Right kidney (tissue), 1 donor: ENCODE results near the gene LYPD6.

Experiments used
- DNase-seq: peaks from one replicate; pipeline ENCODE4 v3.0.0-alpha.2; 2016

The LYPD6 gene

DNA sequence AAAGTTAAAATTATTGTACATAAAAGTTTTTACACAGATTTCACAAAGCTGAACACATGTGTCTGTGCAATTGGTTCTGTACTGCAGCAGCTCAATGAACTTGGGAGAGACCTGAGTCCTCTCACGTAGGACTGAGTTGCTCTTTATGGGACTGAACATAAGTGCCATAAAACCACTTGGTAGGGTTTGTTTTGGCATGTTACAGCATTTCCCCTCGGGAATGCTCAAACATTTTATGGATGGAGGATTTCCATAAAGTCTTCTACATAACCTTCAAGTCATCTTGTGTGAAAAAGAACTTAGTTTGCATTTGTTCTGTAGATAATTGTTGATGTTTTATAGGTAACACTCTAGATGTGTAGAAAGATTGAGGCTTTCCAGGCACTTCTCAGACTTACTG, 15.9 kb downstream of the LYPD6 start:
- DNase-seq, result no peak

DNA sequence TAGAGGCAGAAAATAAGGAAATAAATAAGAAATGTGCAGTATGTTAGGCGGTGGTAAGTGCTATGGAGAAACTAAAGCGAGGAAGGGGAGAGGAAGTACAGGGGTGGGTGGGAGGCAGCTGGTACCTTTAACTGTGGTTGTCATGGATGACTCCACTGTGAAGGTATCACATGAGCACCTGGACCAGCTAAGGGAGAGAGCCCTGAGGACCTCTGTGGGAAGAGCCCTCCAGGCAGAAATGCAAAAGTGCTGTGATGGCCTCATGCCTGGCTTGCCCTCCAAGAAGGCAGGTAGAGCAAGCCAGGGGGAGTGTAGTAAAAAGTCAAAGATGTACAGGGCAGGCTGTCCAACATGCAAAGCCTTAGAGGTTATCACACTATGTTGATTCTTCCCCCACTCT, 17.9 kb downstream of the LYPD6 start:
- no peak for DNase-seq

DNA sequence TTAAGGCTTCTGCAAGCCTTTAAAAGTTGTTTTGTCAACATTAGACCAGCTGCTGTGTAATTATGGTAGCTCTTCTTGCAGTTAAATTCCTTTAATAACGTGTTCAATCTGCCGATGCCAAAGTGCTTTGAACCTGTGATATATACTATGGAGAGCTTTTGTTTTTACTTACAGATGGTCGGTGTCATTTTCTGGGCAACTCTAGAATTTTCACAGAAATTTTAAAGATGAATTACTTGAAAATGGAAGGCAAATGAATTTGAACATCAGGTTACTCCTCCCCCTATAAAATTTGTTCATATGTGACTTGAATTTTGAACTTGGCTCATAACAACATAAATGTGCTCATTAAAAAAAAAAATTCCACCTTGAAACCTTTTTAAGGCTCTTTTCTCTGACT, 23.0 kb downstream of the LYPD6 start:
- DNase-seq, result no peak

DNA sequence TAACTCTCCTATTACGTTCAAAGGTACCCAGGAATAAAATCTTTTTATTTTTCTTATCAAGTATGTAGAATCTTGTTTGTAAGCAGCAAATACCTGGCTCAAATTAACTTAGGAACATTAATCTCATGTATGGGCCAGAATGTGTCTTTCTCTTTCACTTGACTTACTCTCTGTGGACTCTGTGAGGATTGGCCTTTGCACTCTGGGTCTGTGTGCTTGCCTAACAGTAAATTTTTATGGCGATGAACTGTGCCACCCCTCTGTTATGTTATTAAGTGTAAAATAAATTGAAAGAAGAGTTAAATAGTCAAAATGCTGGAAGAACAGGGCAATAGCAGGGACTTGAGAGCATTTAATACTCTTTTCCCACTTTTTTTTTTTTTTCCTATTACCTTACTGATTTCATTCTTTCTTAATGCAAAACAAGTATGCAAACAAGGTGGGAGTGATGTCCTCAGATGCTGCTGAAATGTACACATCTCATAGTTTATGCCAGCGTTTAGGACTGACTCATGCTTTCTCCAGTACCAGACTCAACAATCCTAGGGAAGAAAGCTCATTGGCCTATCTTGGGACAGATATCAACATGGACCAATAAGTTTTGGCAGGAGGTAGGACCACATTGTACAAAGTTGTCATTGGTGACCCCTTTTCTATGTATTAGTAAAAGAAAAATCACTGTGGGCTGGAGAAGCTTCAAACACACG, 25.5 kb downstream of the LYPD6 start:
- DNase-seq, result no peak

DNA sequence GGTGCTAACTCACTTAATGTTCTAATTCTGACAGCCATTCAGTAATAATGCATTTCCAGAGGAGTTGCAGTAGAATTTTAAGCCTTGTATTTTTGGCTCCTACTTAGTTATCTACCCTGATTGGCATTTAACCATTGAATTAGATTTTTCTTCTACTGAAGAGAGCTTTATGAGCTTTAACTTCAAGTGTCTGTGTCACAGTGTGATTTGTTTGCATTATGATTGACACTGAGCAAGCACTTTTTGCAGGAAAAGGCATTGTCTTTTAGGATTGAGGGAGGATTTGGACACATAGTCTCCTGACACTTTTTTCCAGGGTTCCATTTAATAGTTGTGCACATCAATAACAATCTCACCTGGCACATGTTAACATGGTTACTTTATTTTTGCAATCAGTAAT, 26.7 kb downstream of the LYPD6 start:
- DNase-seq, result no peak

DNA sequence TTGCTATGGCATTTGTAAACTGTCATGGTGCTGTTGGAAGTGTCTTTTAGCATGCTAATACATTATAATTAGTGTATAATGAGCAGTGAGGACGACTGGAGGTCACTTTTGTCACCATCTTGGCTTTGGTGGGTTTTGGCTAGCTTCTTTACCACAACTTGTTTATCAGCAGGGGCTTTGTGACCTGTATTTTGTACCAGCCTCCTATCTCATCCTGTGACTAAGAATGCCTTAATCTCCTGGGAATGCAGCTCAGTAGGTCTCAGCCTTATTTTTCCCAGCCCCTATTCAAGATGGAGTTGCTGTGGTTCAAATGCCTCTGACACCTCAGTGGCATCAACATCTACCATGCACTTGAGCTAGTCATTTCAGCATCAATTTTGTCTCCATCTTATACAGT, 29.7 kb downstream of the LYPD6 start:
- no peak for DNase-seq

DNA sequence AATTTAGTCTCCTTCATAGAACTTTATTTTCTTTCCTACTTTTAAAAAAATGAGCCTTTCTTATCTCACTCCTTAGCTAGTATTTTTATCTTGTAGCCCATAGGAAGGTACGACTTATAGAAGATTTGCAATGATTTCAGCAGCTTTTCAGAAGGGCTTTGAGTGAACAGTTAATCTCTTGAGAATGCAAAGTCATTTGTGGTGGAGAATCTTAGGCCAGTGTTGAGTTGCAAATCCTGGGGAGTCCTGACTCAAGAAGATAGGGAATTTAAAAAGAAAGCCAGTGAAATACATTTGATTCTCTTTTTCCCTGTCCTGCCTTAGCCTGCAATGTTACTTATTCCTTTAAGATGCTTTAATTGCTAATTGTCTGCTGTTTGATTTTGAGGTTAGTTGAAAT, 33.6 kb downstream of the LYPD6 start:
- DNase-seq, result no peak

DNA sequence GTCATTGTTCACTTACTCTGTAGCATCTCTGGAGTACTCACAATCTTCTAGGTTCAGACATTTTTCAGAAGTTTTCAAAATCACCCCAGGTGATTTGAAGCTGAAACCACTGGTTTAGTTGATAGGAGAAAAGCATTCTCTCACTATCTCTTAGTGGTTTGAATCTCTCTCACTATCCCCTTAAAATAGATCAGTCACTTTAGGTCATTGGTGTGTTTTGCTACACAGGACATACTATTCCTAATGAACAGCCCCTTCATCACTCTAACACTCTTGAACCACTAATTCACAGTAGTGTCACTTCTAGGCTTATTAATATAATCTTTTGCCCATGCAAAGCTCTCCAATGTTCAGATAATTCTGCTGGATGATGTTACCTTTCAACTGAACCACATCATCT, 34.5 kb downstream of the LYPD6 start:
- no peak for DNase-seq

DNA sequence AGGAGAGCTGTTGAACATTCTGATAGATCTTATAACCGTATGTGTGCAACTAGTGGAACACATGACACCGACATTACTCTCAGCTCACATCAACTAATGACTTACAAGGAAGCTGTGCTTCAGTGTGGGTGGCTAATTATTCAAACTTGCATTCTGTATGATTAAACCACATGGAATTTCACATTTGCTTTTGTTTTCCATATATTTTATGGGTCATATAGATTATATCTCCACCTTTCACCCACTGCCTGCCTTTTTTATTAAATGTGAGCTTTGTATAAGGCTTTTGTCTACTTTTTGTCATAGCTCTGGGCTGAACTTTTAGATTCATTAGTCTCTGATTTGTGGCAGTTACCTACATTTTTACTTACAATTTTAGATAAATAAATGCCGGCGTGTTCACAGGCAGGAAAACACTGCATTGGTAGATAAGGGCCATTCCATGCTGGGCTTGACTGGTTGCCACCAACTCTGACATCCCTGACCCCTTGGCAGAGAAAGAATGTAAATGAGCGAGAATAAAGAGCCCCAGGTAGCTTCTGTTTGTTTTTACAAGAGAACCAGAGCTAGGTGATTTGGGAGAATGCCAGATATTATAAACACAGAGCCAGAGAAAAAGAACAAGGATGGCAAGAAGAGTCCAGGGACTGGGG, 35.7 kb downstream of the LYPD6 start:
- peak; percentile 9 for DNase-seq

DNA sequence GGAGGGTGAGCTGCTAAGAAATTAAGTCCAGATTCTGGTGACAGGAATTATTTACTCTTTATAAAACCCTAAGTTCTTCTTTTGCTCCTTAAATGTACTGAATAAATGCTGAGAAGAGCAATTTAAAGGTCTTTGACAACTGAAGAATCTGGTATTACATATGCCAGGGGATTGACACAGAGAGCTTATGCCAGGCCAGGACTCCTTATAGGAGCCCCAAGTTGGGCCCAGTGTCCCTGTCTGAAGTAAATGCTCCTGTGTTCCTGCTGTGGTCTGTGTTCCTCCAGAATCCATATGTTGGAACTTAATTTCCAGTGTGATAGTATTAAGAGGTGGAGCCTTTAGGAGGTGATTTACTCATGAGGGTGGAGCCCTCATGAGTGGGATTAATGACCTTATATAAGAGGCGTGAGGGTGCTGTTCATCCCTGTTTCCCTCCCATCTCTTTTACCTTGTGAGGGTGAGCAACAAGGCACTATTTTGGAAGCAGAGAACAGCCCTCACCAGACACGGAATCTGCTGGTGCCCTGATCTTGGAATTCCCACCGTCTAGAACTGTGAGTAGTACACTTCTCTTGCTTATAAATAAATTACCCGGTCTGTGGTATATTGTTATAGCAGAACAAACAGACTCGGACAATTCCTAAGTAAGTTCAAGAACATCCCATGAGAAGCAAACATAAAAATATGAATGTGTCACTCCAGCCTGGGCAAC, 39.8 kb downstream of the LYPD6 start:
- DNase-seq, result no peak

DNA sequence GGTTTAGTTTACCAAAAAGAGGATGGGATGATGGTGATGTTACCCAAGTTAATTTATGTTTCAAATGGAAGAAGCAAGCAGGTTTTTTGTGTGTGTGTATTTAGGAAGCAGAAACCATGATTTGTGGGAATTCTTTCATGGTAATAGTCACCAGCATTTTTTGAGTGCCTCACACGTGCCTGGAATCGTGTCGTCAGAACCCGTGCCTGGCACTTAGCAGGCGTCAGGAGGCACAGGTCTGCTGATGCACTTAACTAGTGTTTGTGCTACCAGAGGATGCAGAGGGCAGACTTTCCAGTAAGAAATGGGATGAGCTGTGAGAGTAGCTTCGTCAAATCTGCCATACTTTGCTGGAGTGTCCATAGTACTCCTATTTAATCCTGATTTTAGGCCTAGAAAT, 41.1 kb downstream of the LYPD6 start:
- DNase-seq, result no peak

DNA sequence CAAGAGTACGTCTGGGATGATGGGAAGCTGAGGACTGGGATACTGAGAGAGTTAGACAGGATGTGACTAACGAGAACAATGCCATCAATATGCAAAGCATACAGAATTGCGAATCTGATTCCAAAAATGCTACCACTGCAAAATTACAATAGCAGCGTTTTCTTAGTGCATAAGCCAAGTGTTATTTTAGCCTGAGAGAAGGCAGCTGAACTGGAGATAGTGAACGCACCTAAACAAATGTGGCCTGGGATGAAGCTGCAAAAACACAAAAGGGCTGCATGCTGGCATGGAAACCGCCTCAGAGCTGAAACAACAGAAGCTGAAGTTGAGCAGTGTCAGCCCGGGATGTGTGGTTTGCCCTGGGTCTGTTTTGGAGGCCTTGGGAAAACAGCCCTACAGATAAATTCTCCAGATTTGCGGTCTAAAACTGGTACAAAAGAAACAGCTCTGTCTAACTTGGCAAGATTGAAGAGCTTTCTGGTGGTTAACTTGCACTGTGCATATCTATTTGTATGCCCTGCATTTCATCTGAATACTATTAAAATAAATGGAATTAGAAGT, 45.5 kb downstream of the LYPD6 start:
- DNase-seq, result no peak

DNA sequence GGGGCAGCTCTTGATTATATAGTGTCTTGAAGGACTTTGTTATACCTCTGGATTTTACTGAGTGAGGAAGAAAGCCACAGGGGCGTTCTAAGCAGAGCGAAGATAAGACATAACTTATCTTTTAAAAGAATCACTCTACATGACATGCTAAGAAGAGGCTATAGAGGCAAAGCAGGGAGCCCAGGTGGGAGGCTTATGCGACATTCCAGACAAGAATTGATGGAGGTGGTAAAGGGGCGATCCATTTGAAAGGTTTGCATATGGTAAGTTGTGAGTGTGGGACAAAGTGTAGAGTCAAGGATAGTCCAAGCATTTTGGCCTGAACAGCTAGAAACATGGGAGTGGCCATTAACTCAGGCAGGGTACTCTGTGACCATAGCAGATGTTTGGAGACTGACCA, 49.8 kb downstream of the LYPD6 start:
- DNase-seq, result no peak

DNA sequence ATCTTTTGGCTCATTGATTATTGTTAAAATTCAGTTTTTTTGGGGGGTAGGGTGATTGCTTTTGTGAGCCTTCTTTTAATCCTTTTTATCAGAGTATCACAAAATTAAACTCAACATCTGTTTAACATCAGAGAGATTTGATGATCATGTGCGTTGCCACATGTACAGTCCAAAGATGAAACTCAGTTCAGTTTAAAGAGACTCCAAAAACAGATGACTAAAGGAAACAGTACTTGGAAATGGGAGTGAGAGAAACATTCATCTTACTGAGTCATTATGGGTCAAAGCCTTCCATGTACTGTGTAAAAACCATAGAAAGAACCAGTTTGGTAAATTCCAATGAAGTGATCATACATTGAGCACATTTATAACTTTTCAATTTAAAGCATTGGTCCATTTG, 53.0 kb downstream of the LYPD6 start:
- DNase-seq, result no peak

DNA sequence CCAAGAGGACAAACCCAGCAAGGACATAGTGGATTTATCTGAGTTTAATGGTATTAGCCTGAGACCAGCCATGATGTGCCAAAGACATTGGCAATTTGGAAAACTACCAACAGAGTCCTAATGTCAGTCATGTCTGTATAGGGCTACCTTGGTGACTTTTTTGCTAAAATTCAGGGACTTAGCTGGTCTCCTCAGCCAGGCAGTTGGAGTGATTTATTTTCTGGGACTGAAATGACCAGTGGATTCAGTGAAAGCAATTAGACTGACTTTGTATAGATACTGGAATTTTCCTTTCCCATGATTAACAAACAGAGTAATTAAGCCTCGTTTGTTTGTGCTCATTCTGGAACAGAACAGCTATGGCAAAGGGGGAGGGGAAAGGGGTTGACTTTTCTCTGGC, 55.0 kb downstream of the LYPD6 start:
- no peak for DNase-seq

DNA sequence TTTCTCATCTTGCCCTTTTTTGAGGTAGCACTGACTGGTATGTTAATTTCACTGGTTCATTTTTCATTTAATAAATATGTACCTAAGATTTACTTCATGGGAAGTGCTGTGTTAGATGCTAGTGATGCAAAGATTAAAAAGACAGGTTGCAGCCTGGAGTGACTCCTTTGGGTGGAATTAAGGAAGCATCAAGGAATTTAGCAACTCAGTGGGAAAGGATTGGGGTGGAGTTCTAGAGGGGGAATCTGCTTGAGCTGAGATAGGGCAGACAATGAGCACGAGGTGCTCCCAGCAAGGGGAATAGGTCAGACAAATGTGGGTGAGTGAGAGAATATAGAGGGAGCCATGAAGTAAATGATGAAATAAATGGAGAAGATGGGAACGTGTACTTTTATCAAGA, 57.0 kb downstream of the LYPD6 start:
- DNase-seq, result no peak

DNA sequence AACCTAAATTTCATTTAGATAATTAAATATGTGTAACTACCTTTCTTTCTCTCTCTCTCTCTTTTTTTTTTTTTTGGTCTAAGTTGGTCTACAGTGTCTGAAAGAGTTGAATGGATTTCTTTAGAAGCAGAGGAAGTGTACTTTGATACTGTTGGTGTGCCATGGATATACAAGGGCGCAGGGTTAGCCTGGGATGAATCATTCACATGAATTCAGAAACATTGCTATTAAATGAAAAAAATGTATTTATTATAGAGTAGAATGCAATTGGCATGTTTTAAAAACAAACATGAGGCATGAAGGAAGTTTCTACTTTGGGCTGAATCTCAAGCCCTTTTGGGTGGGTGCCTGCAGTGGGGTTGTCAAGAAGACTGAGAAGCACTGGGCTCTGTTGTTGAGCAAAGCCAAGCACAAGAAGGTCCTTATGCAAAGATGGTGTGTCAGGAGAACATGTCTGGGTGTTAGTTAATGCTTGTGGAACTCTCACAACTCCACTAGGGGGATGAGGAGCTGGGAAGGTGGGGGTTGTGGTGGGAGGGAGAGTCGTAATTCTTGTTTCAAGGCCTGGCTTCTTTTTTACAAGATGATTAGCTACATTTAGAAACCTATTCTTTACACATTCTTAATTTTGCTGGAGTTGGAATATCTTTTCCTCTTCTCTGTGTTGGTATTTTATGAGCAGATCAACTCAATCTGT, 57.9 kb downstream of the LYPD6 start:
- DNase-seq, result no peak

DNA sequence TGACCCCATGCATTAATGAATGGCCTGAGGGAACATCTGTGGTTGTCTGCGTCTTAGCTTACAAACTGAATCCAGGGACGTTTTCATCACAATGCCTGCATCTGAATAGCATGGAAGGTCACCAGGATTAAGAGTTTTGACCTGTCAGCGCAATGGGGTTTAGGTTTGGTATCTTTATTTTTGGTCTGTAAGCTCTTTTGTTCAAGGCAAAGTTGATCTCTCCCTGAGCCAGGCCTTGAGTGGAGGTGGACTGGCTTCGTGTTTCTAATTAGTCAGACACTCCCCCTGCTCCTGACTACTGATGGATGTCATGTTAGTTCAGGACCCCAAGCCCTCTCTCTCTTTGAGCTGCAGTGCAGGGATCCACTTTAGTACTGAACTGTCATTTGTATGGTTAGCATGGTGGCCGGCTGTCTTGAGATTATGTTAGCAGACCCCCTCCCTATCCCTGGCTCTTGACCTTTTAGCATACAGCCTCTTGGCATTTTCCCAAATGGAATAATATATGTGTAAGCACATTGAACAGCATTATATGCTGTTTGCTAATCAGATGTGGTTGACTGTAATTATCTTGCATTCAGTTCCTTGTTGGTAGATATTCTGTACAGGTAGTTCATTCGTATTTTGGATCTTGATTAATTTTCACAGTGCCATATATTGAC, 59.2 kb downstream of the LYPD6 start:
- DNase-seq, result no peak

DNA sequence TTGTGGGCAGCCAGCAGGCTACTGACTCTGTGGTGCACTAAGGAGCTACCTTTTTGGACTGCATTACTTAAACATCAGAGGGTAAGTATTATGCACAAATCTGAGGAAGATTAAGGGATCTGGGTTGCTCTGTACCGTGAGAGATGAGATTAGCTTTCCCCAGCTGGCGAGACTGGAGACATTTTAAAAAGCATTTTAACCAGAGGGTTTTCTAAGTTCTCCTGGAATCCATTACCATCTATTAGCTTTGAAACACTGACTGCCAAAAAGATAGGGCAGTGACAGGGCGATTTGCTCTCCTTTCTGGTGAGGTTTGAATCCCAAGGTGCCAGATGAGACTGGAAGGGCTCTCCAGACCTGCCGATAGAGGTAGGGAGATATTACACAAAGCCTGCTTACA, 63.2 kb downstream of the LYPD6 start:
- DNase-seq, result no peak

DNA sequence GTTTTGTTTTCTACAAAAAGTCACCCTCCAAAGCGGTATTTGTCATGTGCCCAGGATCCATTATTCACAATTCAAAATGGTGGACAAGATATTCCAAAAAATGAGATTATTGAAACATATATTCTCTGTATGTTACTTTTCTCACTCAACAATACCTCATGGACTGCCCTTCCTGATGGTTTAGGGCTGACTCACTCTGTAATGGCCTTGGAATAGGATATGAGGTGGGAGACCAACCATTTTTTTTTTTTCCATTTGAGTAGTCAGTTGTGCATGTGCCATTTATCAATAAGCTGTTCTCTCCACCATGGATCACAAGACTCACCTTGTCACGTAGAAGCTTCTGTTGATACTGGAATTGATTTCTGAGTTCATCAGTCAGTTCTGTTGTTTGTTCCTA, 64.5 kb downstream of the LYPD6 start:
- no peak for DNase-seq

DNA sequence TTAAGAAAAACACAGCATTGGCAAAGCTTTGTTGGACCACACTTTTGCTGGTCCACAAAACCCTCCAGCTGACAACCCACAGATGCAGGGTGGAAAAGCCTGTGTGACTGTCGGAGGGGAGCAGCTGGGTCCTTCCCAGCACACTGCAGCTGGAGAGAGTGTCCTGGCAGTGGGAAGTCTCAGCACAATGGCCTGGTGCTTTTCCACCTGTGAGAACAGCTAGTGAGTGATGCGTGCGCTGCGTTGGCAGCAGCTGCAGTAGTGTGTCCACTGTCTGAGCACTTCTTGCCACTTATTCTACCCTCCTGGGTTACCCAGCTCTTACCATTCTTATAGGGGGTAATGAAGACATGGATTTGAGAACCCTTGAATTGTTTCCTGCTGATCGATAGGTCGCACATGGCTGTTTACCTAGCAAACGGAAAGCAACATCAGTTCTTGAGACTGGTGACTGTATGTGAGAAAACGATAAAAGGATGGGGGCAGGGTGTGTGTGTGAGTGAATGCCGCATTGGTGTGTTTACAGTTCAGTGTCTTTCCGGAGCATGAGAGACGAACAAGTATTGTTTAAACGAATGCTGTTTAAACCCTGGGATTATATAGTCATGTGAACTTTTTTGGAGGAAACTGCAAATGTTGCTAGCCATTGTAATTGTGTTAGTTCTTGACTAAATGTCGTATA, 69.7 kb downstream of the LYPD6 start:
- DNase-seq, result no peak

DNA sequence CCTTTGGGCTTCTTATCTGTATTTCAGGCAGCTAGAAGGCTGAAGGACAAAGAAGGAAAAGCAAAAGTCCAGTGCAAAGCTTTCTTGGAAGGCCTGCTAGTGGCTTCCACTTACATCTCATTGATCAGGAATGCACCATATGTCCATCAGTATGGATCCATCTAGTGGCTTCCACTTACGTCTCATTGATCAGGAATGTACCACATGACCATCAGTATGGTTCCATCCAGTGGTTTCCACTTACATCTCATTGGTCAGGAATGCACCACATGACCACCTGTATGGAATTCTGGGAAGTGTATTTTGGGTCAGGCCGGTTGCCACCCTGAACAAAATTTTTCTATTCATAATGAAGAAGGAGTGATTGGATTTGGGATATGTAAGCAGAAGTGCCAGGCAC, 70.6 kb downstream of the LYPD6 start:
- no peak for DNase-seq
